H9 (cell line): ENCODE data around the gene NEUROD1. TPM values are rescaled to one million over a fixed set of nuclear protein-coding genes. Genes with fewer than 3 reads are reported as not detected.

Source experiments
- DNase-seq: peaks from one replicate; pipeline ENCODE4 v3.0.0-alpha.2; 2017
- H2AFZ ChIP-seq: one replicate; pipeline ENCODE4 v1.6.1; 2013; ENCODE audit warnings: mild to moderate bottlenecking, low read length, control low read depth, moderate library complexity
- H2AK5ac ChIP-seq: 2 replicates; pipeline ENCODE4 v1.6.1; 2013; ENCODE audit warnings: low read length, control low read depth, mixed read lengths; ENCODE audit not compliant: insufficient read length
- H2BK120ac ChIP-seq: one replicate; pipeline ENCODE4 v1.6.1; 2013; ENCODE audit warnings: low read depth, mild to moderate bottlenecking, low read length, control low read depth, inconsistent platforms; ENCODE audit not compliant: poor library complexity, severe bottlenecking
- H2BK12ac ChIP-seq: 2 replicates; pipeline ENCODE4 v1.6.1; 2013; ENCODE audit warnings: low read length, control low read depth, mixed read lengths, low read depth; ENCODE audit not compliant: insufficient read length
- H2BK15ac ChIP-seq: 2 replicates; pipeline ENCODE4 v1.6.1; 2013; ENCODE audit warnings: low read depth, low read length, control low read depth
- H2BK20ac ChIP-seq: one replicate; pipeline ENCODE4 v1.6.1; 2013; ENCODE audit warnings: low read depth, mild to moderate bottlenecking, low read length, control low read depth, inconsistent platforms; ENCODE audit not compliant: poor library complexity, severe bottlenecking
- H2BK5ac ChIP-seq: 2 replicates; pipeline ENCODE4 v1.6.1; 2013; ENCODE audit warnings: low read length, control low read depth, mixed read lengths; ENCODE audit not compliant: insufficient read length
- H3K14ac ChIP-seq: 2 replicates; pipeline ENCODE4 v1.6.1; 2013; ENCODE audit warnings: low read length, control low read depth; ENCODE audit not compliant: insufficient read depth
- H3K18ac ChIP-seq: 2 replicates; pipeline ENCODE4 v1.6.1; 2013; ENCODE audit warnings: low read depth, mild to moderate bottlenecking, mixed read lengths, low read length, control low read depth; ENCODE audit not compliant: insufficient read length
- H3K23ac ChIP-seq: 2 replicates; pipeline ENCODE4 v1.6.1; 2013; ENCODE audit warnings: low read length, control low read depth, mixed read lengths, low read depth; ENCODE audit not compliant: insufficient read length
- H3K23me2 ChIP-seq: 2 replicates; pipeline ENCODE4 v1.6.1; 2013; ENCODE audit warnings: low read depth, mild to moderate bottlenecking, mixed read lengths, low read length, control low read depth; ENCODE audit not compliant: insufficient read length, poor library complexity, severe bottlenecking
- H3K27ac ChIP-seq: 2 replicates; pipeline ENCODE4 v1.5.1; 2013; ENCODE audit warnings: low read length, control low read depth, mixed read lengths, low read depth; ENCODE audit not compliant: insufficient read length
- H3K27me3 ChIP-seq: 2 replicates; pipeline ENCODE4 v1.6.1; 2013; ENCODE audit warnings: low read length, control low read depth, inconsistent platforms; ENCODE audit not compliant: insufficient read depth
- H3K4ac ChIP-seq: 2 replicates; pipeline ENCODE4 v1.6.1; 2013; ENCODE audit warnings: low read depth, mild to moderate bottlenecking, control low read depth, inconsistent platforms, low read length, moderate library complexity
- H3K4me1 ChIP-seq: 2 replicates; pipeline ENCODE4 v1.6.1; 2013; ENCODE audit warnings: low read length, control low read depth, inconsistent platforms; ENCODE audit not compliant: insufficient read depth
- H3K4me2 ChIP-seq: 2 replicates; pipeline ENCODE4 v1.6.1; 2013; ENCODE audit warnings: low read length, control low read depth, mixed read lengths; ENCODE audit not compliant: insufficient read length, insufficient read depth
- H3K56ac ChIP-seq: 2 replicates; pipeline ENCODE4 v1.6.1; 2013; ENCODE audit warnings: low read depth, mild to moderate bottlenecking, mixed read lengths, low read length, control low read depth; ENCODE audit not compliant: insufficient read length
- H3K79me1 ChIP-seq: 2 replicates; pipeline ENCODE4 v1.6.1; 2013; ENCODE audit warnings: low read depth, mild to moderate bottlenecking, moderate library complexity, low read length, control low read depth, inconsistent platforms; ENCODE audit not compliant: insufficient read depth, poor library complexity, severe bottlenecking
- H3K79me2 ChIP-seq: 2 replicates; pipeline ENCODE4 v1.6.1; 2013; ENCODE audit warnings: low read length, control low read depth, inconsistent platforms; ENCODE audit not compliant: insufficient read depth
- H3K9ac ChIP-seq: 2 replicates; pipeline ENCODE4 v1.6.1; 2013; ENCODE audit warnings: low read length, control low read depth, mixed read lengths; ENCODE audit not compliant: insufficient read length; ENCODE audit errors: extremely low read depth
- H3K9me3 ChIP-seq: one replicate; pipeline ENCODE4 v1.6.1; 2013; ENCODE audit warnings: low read depth, low read length, inconsistent platforms; ENCODE audit not compliant: control insufficient read depth
- H3T11ph ChIP-seq: one replicate; pipeline ENCODE4 v1.6.1; 2013; ENCODE audit warnings: mild to moderate bottlenecking, low read length, control low read depth, inconsistent platforms
- H4K20me1 ChIP-seq: one replicate; pipeline ENCODE4 v1.6.1; 2013; ENCODE audit not compliant: control insufficient read depth, insufficient read length, insufficient read depth
- H4K5ac ChIP-seq: 2 replicates; pipeline ENCODE4 v1.6.1; 2013; ENCODE audit warnings: low read depth, mild to moderate bottlenecking, mixed read lengths, low read length, control low read depth; ENCODE audit not compliant: insufficient read length
- H4K8ac ChIP-seq: replicated peaks from 2 replicates; pipeline ENCODE4 v1.6.1; 2013; ENCODE audit warnings: low read length, control low read depth, mixed read lengths, low read depth; ENCODE audit not compliant: insufficient read length
- H4K91ac ChIP-seq: 2 replicates; pipeline ENCODE4 v1.6.1; 2013; ENCODE audit warnings: low read depth, mild to moderate bottlenecking, moderate library complexity, mixed read lengths, low read length, control low read depth; ENCODE audit not compliant: insufficient read length
- H3K27ac Mint-ChIP-seq, 3 experiments: 2 replicates in 2 of 3; 3 replicates in 1 of 3; pipeline ENCODE4 v1.8.0; 2020 to 2021; ENCODE audit warnings: mixed read lengths in 3 of 3, mild to moderate bottlenecking in 1 of 3, moderate library complexity in 1 of 3
- H3K27me3 Mint-ChIP-seq: 2 replicates; pipeline ENCODE4 v1.8.0; 2021; ENCODE audit warnings: low read depth, mild to moderate bottlenecking, moderate library complexity, mixed read lengths
- H3K36me3 Mint-ChIP-seq, 3 experiments: 2 replicates in 2 of 3; 3 replicates in 1 of 3; pipeline ENCODE4 v1.8.0; 2020 to 2021; ENCODE audit warnings: low read depth in 3 of 3, mixed read lengths in 3 of 3; ENCODE audit not compliant: insufficient read depth in 1 of 3
- H3K4me1 Mint-ChIP-seq, 2 experiments: 2 replicates each; pipeline ENCODE4 v1.8.0; 2020; ENCODE audit warnings: mixed read lengths in 2 of 2
- H3K4me3 Mint-ChIP-seq, 2 experiments: 2 replicates in 1 of 2; 3 replicates in 1 of 2; pipeline ENCODE4 v1.8.0; 2020 to 2021; ENCODE audit warnings: mild to moderate bottlenecking in 2 of 2, mixed read lengths in 2 of 2, moderate library complexity in 1 of 2
- H3K9me3 Mint-ChIP-seq, 2 experiments: 2 replicates in 1 of 2; 3 replicates in 1 of 2; pipeline ENCODE4 v1.8.0; 2020; ENCODE audit warnings: mild to moderate bottlenecking in 2 of 2, mixed read lengths in 2 of 2, moderate library complexity in 1 of 2
- CTCF ChIP-seq: fragments of 200-600 bp; sonication (generic); conservative IDR thresholded peaks from 3 replicates; pipeline ENCODE4 v1.8.0; 2021; ENCODE audit warnings: antibody characterized with exemption, mild to moderate bottlenecking
- WGBS: extraction: QIAGEN DNeasy Blood & Tissue Kit; methylation state at CpG from one replicate; pipeline ENCODE4 v1.1.7; 2013; ENCODE audit warnings: missing lambda C conversion rate, low lambda C conversion rate, mixed read lengths; ENCODE audit not compliant: insufficient read length; ENCODE audit errors: extremely low coverage; 5-methylcytosine and 5-hydroxymethylcytosine counted together
- total RNA-seq: library from RNA; stranded (reverse); gene quantifications from 2 replicates; pipeline ENCODE4 v1.2.1, GENCODE V29; 2021

The NEUROD1 gene
- total RNA-seq, 1 experiment from 2014 or later, result not detected

- Histone ChIP-seq H3K4me2 (no peak overlapping the region), H2AK5ac (no peak overlapping the region), H3K79me1 (no peaks in the 10 kb centered on the region), H3K9me3 (no peaks in the 10 kb centered on the region), H3K14ac (no peak overlapping the region), H3K27me3 (no peaks in the 10 kb centered on the region), H3K4me1 (no peaks in the 10 kb centered on the region), H4K20me1 (no peaks in the 10 kb centered on the region), H3K23me2 (no peaks in the 10 kb centered on the region), H2BK15ac (no peak overlapping the region), H3K79me2 (no peaks in the 10 kb centered on the region), H3K23ac (no peak overlapping the region), H3K27ac (no peak overlapping the region), H2AFZ (no peak overlapping the region), H2BK12ac (no peak overlapping the region), H2BK120ac (no peak overlapping the region), H4K5ac (no peak overlapping the region), H4K91ac (no peak overlapping the region), H2BK20ac (no peak overlapping the region), H2BK5ac (no peak overlapping the region), H3K18ac (no peak overlapping the region), H3K56ac (no peak overlapping the region), H4K8ac (no peak overlapping the region), H3T11ph (no peak overlapping the region), H3K4ac (no peak overlapping the region), H3K9ac (no peak overlapping the region)
- no peak for TF ChIP-seq CTCF
- no peaks in the 10 kb centered on the region for H3K4me1 Mint-ChIP-seq
- H3K9me3 Mint-ChIP-seq, result no peaks in the 10 kb centered on the region
- no CpG with 5 or more reads among the region's 1 CpG for WGBS
- no peaks in the 10 kb centered on the region for H3K36me3 Mint-ChIP-seq
- H3K27ac Mint-ChIP-seq, result no peak overlapping the region
- no peak for DNase-seq
- peaks cover 4% of the 10 kb centered on the region; the same call in 1 of the 2 replicates for H3K27me3 Mint-ChIP-seq
- H3K4me3 Mint-ChIP-seq, result no peak overlapping the region
Measured at GRCh38 chr2:181639686-181640085, 40.6 kb downstream of the NEUROD1 start.
